HG03460 (cell line): Measurements from ENCODE around the gene FAM120A.

ENCODE experiments used
- ATAC-seq: cut with Tn5 transposase; IDR thresholded peaks from one replicate; pipeline ENCODE4 v1.9.1; 2021; ENCODE audit not compliant: unreplicated experiment

The FAM120A gene

DNA sequence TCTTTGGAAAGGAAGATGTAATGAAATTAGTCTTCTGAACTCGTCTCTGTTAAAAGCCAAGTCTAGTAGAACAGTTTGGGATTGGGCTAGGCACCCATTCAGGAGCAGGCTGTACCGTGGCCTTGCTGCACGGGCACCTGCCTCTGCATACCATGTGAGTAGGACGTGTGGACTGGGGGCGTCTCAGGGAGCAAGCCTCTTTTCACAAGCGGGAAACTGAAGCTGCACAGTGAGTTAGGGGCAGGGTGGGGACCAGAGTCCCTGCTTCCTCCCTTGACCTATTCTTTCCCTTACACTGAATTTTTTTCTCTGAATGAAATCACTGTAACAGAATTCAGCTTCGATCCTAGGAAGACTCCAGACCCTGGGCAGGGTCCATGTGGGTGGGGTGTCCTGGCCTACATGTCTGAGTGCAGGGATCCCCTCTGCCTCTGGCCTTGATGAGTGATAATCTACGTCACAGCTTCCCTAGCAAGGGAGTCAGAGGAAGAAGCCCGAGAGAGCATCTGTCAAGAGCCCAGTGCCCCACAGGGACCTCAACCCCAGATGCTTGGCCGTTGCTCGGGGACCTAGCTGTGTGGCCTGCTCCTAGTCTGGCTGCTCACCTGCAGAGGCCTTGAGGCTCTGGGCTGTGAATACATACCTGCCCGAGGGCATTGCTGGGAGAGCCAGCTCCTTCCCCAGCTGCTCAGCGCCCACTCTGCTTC is 140.0 kb downstream of the FAM120A start:
- no peak for ATAC-seq

DNA sequence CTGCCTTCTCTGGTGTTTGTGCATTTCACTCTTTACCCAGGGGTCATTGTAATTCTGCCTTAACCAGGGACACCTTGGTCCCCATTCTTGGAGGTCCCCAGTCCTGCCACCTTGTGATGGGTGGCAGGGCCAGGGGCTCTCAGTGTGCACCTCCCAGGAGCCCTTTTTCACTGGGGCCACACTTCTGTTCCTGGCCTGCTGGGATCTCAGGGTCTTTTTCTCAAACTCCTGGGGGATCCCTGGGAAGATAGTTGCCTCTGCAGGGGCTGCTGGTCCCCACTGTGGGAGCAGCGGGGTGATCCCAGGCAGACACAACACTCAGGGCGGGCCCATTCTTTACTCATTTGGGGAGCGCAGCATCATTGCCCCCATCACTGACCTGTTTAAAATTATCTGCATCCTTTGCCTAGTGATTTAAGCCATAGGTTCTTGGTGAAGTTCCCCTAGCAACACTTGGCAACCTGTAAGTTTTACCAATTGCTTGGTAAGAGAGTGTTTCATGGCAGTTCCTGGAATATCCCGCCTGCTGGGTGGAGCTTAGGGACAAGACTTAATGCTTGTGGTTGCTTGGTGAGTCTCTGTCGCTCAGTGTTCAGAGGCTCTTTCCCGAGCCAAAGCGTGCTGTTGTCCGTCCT is 140.6 kb downstream of the FAM120A start:
- ATAC-seq: no peak

DNA sequence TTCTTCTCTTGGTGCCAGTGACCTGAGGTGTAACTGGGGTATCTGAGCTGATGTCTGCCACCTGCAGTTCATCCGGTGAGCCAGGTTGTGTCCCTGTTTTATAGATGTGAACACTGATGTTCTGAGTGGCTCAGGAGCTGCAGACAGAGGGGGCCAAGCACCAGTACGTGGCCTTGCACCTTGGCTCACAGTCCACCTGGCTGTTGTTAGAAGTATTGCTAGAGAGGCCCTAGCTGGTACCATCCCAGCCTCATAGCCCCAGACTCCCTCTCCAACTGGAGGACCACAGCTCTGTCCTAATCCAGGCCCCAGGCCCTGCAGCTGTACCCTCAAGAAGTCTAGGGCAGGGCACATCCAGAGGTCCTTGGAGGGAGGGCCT is 141.1 kb downstream of the FAM120A start:
- no peak for ATAC-seq

DNA sequence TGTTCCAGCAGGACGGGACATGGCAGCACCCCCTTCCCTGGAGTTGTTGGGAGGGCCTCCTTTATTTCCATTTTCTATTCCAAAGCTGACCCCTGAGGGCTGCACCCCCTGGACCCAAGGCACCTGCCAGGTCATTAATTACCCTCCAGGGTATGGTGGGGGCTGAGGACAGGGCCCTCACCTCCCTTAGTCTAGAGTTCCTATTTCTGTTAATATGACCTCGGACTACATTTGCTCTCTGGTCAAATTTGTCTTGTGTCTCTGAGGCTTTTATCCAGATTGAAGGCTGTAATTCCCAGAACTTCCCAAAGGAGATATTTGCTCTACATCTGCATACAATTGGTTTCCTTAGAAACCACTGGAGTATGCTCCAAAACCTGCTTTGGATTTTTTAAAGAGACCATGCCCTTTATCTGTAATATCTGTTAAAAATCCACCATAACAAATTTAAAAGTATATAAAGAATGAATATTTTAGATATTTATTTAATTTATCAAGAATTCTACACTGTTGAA is 141.7 kb downstream of the FAM120A start:
- no peak for ATAC-seq

DNA sequence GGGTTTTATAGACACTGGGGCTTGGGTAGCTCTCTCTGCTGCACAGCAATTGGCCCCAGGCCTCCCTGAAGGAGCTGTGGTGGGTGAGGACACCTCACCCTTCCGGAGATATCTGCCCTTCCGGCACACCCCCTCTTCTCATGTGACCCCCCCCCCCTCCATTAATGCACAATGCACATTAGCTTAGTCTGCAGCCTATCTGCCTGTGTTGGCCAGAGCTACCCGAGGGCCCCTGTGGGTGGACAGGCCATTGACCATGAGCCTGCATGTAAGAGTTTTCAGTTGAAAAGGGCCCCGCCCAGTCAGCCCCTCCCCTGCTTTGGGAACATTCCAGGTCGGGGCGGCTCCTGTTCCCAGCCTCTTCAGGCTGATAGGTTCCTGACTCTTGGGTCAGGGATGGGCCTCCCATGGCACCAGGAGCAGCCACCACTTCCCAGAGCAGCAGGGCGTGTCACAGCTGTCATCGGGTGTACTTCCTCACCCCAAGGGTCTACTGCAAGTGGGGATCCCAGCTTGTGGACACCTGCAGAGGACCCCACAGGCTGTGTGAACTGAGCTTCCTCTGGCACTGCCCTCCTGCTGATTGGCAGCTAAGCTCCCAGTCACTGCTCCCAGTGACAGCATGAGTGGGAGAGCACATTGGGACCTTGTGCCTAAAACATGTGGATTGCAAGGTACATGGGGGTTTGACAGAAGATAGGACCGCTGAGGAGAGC is 142.7 kb downstream of the FAM120A start:
- no peak for ATAC-seq

DNA sequence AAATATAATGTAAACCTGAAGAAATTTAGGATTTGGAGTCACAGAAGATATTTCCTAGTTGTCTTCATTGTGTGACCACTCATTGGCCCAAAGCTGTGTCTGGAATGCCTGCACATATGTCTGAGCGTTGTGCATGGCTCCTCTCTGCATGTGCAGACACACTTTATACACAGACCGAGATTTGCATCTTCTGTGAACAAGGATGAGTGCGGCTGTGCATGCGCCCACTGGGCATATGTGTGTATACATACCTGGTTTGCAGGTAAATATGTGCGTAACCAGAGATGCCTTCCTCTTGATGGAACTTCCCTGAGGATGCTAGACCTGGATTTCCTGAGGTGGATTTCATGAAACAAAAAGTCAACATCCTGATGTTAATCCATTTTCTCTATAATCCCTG is 144.0 kb downstream of the FAM120A start:
- no peak for ATAC-seq

DNA sequence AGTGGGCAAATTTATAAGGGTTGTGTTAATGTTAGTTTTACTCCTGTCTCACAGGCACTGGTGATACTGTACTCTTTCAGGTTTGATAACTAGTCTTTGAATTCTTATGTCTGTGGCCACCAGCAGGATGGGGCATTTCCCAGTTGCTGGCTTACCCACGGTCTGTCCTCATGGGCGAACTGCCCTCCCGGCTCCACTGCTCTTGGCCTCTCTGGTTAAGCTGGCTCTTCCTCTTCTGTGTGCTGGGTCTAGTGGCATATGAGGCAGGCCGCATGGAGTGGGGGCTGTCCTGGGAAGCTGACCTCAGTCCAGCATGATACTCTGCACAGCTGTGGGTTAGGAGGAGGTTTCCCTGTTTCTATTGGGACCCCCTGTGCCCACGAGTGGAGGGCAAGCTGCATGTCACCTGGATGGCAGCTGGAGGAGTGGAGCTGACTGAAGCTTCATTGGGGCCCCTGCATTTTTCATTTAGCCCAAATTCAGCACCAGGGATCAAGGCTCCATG is 144.4 kb downstream of the FAM120A start:
- no peak for ATAC-seq

DNA sequence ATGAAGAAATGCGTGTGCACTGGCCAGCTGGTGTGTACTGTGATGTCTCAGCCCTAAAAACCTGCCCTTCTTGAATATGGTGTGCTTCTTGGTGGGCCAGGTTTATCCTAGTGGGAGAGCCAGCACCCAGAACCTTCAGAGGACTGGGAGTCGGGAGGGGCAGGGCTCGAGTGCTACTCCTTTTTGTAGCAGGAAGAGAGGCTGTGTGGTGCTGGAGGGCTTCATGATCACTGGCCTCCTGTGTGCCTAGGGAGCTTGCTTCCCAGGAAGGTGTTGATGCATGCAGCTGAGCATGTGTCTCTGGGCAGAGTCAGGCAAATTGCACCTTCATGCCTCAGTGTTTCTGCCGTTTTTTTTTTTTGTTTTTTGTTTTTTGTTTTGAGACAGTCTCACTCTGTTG is 144.9 kb downstream of the FAM120A start:
- no peak for ATAC-seq

DNA sequence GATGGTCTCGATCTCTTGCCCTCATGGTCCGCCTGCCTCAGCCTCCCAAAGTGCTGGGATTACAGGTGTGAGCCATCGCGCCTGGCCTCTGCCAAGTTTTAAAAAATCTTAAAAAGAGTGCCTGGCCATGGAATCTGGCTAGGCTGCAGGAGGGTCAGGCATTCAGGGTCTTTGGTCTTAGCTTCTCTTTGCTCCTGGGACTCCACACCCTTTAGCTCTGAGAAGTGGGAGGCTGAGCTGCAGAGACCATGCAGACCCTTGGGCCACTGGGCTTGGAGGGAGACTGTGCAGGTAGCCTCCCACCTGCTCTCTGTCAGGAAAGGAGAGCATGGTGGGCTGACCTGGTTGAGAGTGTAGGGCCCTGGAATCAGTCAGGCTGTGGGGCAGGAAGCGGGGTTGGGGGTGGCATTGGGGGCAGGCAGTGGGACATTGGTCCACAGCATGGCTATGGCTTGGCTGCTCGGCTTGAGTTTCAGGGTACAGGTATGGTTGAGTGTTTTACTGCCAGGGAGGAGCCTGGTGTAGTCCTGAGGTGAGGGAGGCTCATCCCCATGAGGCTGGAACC is 145.7 kb downstream of the FAM120A start:
- ATAC-seq: no peak

DNA sequence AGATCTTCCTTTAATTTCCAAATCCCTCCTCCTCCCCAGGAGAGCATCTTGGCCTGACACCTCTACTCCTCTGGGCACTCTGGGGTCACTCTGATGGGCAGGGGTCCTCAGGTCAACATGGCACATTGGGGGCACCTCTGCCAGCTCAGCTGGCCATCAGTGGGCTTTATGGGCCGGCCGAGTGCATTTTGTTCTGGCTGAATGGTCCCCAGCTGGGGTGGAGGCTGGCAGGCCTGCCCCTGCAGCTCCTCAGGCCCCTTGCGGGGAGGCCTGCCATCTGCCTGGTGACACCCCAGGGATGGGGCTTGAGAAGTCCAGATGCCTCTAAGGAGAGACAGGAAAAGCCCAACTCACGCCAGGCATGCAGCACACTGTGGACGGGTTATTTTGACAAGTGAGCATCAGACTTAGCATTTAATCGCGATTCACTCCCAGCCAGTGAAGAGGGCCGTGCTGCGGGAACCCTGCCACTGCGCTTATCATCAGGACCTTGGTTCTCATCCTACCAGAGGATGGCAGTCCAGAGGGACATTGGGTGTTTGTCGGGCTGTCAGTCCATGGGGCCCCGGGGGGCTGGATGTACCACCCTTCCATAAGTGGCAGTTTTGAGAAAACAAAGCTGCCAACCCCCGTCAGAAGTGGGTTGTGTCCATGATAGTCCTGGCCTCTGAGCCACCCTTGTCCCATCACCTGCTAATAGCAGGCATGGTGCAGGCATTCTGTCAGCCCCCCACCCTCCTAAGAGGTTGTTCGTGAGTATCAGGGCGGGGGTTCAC is 146.6 kb downstream of the FAM120A start:
- ATAC-seq: no peak

DNA sequence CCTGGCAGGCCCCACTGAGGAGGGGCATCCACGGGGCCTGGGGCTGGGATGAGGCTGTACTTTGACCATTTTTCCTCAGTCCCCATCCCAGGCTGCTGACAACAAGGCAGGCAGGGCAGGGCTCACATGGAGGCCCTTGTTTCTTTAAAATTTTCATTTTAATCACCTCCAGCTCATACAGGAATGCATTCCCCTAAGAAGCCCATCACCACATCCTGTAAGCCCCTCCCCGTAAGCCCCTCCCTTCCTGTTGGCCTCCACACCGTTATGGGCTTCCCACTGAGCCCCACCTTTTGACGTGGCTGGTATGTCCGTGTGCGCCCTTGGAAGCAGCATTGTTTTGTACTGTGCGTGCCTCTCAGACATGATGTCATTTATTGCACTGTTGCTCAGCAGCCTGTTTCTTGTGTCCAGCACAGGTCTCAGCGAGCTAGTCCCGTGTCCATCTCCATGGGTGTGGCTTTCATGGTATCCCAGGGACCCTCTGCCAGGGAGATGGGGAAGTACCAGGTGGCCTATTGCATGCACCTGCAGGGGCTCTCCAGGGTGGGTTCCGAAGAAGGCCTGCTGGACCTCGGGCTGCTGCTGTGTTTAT is 147.3 kb downstream of the FAM120A start:
- ATAC-seq: no peak

DNA sequence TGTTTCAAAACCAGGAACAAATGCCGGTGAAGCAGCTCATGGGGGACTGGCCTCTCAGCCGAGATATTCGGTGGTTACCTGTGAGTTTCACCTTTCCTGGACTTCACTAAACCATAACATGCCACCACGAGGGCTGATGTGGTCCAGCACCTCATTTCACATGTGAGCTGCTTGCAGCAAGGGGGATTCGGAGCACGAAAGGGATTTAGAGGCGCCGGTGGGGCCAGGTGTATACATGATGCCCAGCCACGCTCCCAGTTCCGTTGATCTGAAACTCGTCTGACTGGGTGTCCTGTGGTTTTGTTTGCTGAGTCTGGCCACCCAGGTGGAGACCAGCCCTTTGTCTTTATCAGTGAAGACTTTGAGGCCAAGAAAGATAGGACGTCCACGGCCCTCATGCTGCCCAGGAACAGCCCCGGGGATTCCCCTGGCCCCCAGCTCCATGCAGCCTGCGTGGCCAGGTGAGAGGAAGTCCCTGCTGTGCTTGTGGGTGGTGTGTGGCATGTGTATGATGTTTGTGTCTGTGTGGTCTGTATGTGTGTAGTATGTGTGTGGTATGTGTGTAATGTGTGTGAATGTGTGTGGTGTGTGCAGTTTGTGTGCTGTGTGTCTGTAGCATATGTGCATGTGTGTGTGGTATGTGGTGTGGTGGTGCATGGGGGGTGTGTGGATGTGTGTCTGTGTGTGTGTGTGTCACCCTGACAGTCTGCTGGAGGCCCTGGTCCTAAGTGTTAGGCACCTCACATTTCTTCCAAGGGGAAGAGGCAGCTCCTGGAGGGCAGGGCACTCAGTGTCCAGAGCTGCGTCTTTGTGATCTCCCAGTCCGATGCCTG is 148.3 kb downstream of the FAM120A start:
- no peak for ATAC-seq

DNA sequence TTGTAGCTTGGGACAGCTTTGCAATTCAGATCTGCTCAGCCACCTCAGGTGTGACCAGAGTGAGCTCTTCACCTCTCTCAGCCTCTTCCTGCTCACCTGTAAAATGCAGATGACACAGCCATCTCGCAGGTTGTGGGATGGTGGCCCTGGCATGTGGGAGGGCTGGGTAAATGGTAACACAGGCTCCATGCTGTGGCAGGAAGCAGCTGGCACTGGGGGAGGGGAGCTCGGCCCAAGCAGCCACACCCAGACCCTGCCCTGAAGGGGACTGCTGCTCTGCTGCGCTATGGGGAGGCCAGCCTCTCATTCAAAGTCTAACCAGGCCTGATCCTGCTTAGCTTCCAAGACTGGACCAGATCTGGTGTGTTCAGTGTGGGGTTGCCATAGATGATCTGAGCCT is 149.0 kb downstream of the FAM120A start:
- ATAC-seq: no peak

DNA sequence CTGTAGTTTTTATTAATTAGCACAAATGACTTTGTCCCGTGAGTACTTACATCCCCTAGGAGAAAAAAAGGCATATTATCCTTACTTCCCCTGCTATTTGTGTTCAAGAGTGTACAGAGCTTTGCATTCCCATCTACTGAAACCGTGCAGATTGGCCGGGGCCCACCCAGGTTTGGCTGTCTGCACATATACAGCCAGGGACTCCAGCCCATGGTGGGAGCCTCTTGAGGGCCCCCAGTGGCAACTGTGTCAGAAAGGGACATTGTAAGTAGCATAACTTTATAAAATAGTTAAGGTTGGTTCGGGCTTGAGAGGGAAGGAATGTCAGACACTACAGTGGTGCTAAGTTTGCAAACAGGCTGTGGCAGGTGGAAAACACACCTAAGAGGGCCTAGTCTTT is 149.6 kb downstream of the FAM120A start:
- ATAC-seq: no peak

DNA sequence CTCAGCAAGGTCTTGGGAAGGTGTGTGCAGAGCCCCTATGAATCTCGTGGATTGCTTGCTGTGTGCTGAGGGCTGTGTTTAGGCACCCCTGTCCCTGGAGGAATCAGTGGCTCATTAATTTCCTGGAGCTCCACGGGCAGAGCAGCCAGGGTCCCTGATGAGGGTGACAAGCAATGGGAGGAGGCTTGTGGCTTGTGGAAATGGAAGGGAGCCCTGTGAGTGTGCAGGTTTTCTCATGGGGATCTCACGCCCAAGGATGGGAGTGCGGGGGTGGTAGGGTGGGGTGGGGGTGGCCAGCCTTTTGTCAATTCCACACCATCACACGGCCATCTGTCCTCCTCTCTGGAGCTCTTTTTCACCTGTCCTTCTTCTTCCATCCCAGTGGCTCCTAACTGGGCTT is 150.2 kb downstream of the FAM120A start:
- no peak for ATAC-seq

DNA sequence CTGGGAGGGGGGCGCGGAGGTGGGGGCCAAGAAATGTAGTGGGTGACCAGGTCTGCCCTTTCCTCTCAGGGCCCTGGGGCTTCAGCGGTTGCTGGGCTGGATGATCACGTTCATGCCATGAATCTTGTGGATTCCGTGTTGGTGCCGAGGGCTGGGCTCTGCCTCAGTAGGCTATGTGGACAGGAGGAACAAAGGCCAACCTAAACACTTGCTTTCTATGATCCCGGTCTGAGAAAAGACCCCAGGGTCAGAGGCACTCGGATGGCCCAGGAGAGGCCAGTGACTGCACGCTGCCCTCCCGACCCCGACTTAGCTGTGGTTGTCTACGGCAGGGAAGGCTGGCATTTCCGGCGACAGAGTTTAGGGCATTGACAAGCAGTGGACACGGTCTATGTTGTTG is 151.5 kb downstream of the FAM120A start:
- ATAC-seq: no peak

DNA sequence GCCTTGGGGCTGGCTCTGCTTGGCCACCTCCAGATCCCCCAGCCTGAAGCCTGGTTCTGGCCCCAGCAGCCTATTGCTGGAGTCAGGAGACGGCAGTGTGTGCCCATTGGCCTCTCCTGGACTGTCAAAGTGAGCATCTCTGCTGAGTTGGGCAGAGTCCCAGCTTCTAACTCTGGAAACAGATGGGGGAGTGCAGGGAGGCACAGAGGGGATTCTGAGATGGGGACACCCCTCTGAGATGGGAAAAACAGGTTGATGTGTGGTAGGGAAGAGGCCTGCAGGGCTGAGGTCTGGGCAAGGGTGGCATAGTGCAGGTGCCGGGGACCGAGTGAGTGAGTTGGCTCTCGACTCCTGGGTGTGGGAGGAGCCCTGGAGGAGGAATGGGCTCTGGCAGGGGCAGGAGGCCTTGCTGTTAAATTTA is 152.4 kb downstream of the FAM120A start:
- no peak for ATAC-seq

DNA sequence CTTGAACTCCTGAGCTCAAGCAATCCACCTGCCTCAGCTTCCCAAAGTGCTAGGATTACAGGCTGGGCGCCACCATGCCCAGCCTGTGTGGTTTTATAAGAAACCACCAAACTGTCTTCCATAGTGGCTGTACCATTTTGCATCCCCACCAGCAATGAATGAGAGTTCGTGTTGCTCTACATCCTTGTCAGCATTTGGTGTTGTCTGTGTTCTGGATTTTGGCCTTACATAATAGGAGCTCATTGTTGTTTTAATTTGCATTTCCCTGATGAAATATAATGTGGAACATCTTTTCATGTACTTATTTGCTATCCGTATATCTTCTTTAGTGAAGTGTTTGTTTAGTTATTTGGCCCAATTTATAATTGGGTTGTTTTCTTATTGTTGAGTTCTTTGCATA is 154.7 kb downstream of the FAM120A start:
- ATAC-seq: no peak

DNA sequence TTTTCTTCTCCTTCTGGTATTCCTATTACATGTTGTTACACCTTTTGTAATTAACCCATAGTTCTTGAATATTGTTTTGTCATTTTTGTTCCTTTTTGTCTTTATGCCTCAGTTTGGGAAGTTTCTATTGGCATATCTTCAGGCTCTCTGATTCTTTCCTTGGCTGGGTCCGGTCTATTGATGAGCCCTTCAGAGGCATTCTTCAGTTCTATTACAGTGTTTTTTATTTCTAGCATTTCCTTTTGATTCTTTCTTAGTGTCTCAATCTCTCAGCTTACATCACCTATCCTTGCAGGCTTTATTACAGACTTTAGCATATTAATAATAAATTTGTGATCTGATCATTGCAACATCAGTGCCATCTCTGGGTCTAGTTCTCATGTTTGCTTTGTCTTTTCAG is 158.7 kb downstream of the FAM120A start:
- ATAC-seq: no peak
